Stimulated activated CD4-positive, alpha-beta T cell treated with anti-CD3 and anti-CD28 coated beads, Interleukin-1b, Interleukin-23, amount 100 ng/mL, for 4 hours (primary cell): ENCODE results near the gene MAST3.
A peak's percentile ranks its signal among the peaks of the same experiment; 100 is the strongest.

Experiments used
- DNase-seq, 2 donors: peaks; one replicate each; pipeline ENCODE4 v3.0.0-alpha.2; 2020; ENCODE audit warnings: low read depth in 2 of 2

MAST3 gene

DNA sequence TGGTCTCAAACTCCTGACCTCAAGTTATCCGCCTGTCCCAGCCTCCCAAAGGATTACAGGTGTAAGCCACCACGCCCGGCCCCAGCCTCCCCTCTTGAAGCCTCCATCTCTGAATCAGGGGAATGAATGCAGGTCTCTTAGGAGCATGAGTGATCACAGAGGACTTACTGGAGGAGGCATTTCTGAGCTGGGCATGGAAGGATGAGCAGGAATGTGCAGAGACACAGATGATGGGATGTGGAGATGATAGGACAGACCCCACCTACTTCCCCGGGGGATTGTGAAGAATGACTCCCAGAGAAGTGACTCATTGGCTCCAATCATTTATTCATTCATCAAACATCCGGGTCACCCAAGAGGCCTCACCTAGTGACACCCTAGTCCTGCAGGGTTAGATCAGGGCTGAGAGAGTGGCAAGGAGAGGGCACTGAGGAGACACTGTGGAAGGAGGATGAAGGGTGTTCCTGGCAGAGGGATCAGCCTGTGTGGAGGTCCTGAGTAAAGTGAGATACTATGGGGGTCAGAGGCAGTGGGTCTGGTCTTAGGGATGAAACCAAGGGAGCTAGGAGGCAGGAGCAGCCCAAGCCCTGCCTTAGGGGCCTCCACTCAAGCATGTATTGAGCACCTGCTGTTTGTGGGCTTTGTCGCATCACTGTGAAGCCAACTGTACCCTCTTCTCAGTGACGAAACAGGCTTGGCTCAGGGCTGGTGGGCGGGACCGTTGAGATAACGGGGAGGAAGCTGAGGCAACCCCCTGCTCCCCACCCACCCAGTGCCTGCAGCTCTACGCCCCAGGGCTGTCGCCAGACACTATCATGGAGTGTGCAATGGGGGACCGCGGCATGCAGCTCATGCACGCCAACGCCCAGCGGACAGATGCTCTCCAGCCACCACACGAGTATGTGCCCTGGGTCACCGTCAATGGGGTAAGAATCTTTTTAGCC is 79.1 kb downstream of the MAST3 start:
- DNase-seq: no peak

DNA sequence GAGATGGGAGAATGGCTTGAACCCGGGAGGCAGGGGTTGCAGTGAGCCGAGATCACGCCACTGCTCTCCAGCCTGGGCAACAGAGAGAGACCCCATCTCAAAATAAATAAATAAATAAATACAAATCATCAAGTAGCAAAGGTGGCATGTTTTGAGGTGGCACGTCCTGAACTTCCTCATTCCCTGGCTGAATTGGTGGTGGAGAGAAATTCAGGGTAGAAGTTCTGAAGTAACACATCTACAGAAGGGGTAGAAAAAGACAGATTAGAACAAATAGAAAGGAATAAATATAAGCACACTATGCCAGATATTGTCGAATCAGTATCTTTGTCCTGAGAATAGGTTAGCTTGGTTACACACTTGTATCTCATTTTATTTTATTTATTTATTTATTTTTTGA is 82.4 kb downstream of the MAST3 start:
- no peak for DNase-seq

DNA sequence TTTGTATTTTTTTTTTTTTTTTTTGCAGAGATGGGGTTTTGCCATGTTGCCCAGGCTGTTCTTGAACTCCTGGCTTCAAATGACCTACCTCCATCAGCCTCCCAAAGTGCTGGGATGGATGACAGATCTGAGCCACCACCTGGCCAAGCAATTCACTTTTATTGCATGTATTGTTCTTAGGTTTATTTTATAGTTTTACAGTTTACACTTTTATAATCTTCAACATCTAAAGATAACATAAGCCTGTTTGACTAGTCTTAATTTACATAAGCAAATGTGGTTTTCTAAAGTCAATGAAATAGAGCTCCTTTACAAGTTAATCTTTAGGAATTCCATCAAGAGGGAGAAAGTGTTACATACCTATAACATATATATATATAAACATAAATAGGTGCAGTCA is 86.0 kb downstream of the MAST3 start:
- DNase-seq: no peak

DNA sequence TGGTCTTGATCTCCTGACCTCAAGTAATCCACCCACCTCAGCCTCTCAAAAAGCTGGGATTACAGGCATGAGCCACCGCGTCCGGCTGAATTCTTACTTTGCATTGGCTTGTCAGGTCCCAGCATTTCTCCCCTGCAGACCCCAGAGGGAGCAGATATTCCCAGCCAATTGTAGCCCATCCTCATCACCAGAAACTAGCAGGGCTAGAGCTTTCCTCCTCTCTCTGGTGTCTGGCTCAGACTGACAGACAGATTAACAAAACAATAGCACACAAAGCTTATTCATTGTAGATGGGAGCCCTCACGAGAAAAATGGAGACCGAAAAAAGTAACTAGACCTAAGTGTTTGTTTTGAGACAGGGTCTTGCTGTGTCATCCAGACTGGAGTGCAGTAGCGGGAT is 88.0 kb downstream of the MAST3 start:
- no peak for DNase-seq

DNA sequence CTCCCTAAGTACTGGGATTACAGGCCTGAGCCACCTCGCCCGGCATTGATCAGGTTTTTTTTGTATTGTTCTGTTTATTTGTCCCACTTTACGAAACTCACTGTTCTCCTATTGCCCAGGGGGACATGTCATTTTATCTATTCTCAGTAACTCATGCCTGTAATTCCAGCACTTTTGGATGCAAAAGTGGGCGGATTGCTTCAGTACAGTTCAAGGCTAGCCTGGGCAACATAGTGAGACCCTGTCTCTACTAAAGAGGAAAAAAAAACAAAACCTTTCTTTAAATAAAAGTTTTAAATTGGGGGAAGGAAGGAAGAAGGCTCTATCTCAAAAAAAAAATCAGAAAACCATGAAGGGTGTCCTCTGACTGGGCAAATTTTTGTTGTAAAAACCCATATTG is 92.7 kb downstream of the MAST3 start:
- no peak for DNase-seq

- DNase-seq: no peak
Measured at GRCh38 chr19:18191640-18192062, 94.1 kb downstream of the MAST3 start.

DNA sequence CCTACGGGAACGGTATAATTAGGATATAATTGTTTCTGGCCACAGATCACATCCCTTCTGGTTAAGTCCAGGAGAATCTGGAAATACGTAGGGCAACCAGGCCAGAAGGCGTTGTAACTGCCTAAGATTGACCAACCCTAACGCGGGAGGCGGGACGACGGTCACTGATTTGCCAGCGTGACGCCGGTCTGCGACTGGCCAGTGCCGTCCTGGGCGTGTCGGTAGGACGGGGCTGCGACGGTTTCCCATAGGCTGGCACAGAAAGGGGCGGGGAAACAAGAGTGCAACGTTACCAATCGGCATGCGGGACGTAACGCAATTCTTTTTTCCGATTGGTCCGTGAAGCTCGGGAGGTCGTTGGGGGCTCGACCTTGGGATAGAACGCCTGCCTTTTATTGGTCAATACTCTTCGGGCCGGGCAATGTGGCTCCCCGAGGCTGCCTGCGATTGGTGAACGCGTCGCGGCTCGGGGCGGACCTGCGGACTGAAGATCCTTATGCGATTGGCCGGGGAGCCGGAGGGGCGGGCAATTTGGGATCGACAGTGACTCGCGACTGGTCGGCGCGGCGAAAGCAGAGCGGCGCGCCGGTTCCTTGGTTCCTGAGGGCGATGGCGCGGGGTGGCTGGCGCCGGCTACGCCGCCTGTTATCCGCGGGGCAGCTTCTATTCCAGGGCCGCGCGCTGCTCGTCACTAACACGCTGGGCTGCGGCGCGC is 95.3 kb downstream of the MAST3 start, which contains the start of gene MPV17L2:
MPV17L2 (plus strand) TSS at position 546 of the 715 bp plus-strand sequence; CDS start at position 610, 64 bp downstream.
- DNase-seq: peak; percentile 93 to 95

GRCh38 chr19:18193388-18194180 is 96.0 kb downstream of the MAST3 start:
- DNase-seq: no peak

- DNase-seq: no peak
Measured at GRCh38 chr19:18194181-18194530, 96.6 kb downstream of the MAST3 start.

- DNase-seq: peak in 1 of 2 donors; percentile 31
Measured at GRCh38 chr19:18194554-18195238, 97.1 kb downstream of the MAST3 start.

DNA sequence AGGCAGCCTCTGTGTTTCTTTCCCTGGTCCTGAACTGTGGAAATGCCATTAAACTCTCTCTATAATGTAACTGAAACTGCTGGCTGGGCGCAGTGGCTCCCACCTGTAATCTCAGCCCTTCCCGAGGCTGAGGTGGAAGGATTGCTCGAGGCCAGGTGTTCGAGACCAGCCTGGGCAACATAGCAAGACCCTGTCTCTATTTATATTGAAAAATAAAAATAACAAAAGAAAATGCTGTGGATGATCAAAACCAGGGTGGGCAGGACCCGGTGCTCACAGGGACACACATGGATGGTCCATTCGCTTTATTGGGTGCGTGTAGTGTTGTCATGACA is 98.9 kb downstream of the MAST3 start:
- DNase-seq: no peak

GRCh38 chr19:18197306-18197705 is 99.7 kb downstream of the MAST3 start:
- no peak for DNase-seq

DNA sequence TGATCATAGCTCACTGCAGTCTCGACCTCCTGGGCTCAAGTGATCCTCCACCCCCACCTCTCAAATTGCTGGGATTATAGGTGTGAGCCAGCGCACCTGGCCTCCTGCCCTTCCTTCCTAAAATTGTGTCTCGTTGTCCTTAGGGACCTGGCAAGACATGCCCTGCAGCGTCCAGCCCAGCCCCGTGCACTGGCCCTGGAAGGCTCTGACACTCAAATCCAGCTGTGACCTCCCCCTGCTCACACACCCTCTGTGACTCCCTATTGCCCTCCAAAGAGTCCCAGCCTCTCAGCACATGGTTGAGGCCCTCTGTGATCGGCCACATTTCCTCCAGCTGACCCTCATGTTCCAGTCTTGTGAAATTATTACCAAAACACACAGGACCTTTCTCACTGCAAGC is 100.4 kb downstream of the MAST3 start:
- DNase-seq: no peak

GRCh38 chr19:18198374-18198773 is 100.8 kb downstream of the MAST3 start:
- no peak for DNase-seq
